Right ventricle myocardium inferior (tissue), 1 donor: Measurements from ENCODE around the gene OTOG. TPM values are rescaled to one million over a fixed set of nuclear protein-coding genes. Genes with fewer than 3 reads are reported as not detected.
"Not testable (repeated sequence)": the region's sequence is repeated elsewhere in the genome, so short reads cannot be mapped to it uniquely, and the experiment has no call there.

Experiments used
- ATAC-seq: fragments of 200-7000 bp; cut with Tn5 transposase; one replicate; pipeline ENCODE4 v1.9.1; 2020; ENCODE audit warnings: mild to moderate bottlenecking, moderate library complexity
- DNase-seq: peaks from one replicate; pipeline ENCODE4 v3.0.0; 2021; ENCODE audit errors: missing footprints
- intact Hi-C: fragments of 100-400 bp; cut with DNase I; formaldehyde crosslinking; loops from one replicate; pipeline ENCODE4 v1.11.0; 2022
- total RNA-seq: library from RNA; stranded (reverse); fragmentation: NEBNext Ultra II Directional; extraction: Animal tissue kit (Norgen Biotek cat#: 25700); gene quantifications from one replicate; pipeline ENCODE4 v1.2.1, GENCODE V29; 2021
- donor health status: DM: no; HTN: yes; CAD: no; lungs with severe emphysema.

The OTOG gene
- total RNA-seq, 1 donor from 2014 or later = not detected

GRCh38 chr11:17610085-17610894 lies 63.2 kb downstream of the OTOG start:
- intact Hi-C loops = no loop called here
- DNase-seq (no peak), ATAC-seq (no peak)

DNA sequence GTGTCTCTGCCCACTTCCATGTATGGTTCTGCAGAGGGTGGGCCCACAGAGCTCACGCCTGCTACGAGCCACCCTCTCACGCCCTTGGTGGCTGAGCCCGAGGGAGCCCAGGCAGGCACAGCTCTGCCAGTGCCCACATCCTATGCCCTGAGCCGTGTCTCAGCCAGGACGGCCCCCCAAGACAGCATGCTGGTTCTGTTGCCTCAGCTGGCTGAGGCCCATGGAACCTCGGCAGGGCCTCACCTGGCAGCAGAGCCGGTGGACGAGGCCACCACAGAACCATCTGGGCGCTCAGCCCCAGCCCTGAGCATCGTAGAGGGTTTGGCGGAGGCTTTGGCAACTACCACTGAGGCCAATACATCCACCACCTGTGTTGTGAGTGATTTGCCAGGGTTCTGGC lies 64.0 kb downstream of the OTOG start:
- intact Hi-C loops = no loop called here
- DNase-seq (no peak), ATAC-seq (no peak)

- ATAC-seq (no peak), DNase-seq (no peak)
- intact Hi-C loops = no loop called here
These were observed 64.6 kb downstream of the OTOG start for GRCh38 chr11:17611503-17612220.

- intact Hi-C loops = no loop called here
- no peak for ATAC-seq
- DNase-seq = peak; percentile 61
These were observed 65.4 kb downstream of the OTOG start for GRCh38 chr11:17612221-17613188.

- peak; percentile 55 for DNase-seq
- intact Hi-C loops = no loop called here
- no peak for ATAC-seq
These were observed 66.4 kb downstream of the OTOG start for GRCh38 chr11:17613428-17613962.

GRCh38 chr11:17613983-17614382 lies 66.9 kb downstream of the OTOG start:
- ATAC-seq (no peak), DNase-seq (peak; percentile 18)
- intact Hi-C loops = no loop called here

GRCh38 chr11:17622711-17623110 lies 75.7 kb downstream of the OTOG start:
- intact Hi-C loops, DNase-seq, ATAC-seq: not testable (repeated sequence)

GRCh38 chr11:17629113-17629512 lies 82.1 kb downstream of the OTOG start:
- no peak for DNase-seq
- ATAC-seq = no peak
- intact Hi-C loops = no loop called here

DNA sequence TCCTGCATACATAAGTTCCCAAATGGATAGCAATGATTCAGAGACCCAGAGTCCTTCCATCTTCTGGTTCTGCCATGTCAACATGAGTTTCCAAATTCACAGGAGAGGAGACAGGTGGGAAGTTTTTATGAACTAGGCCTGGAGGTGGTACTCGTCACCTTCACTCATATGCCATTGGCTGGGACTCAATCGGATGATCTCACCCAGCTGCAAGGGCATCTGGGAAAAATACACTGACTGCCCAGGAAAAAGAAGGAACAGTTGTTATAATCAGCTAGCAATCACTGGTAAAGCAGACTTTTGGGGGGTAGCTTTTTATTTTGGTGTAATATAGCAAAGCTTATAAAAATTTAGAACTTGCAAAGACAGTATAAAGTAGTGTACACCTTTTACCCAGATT lies 83.9 kb downstream of the OTOG start:
- intact Hi-C loops = no loop called here
- ATAC-seq (no peak), DNase-seq (no peak)

GRCh38 chr11:17631702-17632365 lies 84.8 kb downstream of the OTOG start:
- intact Hi-C loops = no loop called here
- no peak for ATAC-seq

DNA sequence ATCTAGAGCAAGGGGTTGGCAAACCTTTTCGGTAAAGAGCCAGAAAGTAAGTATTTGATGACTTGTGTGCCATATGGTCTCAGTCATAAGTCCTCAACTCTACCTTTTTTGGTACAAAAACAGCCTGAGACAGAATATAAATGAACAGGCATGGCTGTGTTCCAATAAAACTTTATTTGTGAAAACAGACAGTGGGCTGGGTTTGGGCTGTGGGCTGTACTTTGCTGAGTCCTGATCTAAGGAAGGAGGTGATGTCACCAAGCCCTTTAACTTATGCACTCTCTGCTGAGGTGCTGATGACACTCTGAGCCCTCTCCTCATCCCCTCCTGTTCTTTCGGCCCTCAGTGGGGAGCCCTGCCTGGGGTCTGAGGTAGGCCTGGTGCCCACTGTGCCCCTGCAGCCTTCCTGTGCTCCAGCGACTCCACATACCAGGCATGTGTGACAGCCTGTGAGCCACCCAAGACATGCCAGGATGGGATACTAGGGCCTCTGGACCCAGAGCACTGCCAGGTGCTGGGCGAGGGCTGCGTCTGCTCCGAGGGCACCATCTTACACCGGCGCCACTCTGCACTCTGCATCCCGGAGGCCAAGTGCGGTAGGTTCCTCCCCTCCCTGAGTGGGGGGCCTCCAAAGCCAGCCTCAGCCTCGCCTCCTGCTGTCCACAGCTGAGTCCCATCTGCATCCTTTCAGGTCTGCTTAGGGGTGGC lies 86.4 kb downstream of the OTOG start:
- intact Hi-C loops = no loop called here
- ATAC-seq (no peak), DNase-seq (no peak)

More at GRCh38 chr11:17631702-17632365, 84.8 kb downstream of the OTOG start:
- no peak for DNase-seq

GRCh38 chr11:17633987-17634775 lies 87.1 kb downstream of the OTOG start:
- DNase-seq = no peak
- intact Hi-C loops = no loop called here
- no peak for ATAC-seq

GRCh38 chr11:17634776-17635550 lies 87.9 kb downstream of the OTOG start:
- no peak for DNase-seq
- intact Hi-C loops = no loop called here
- ATAC-seq = no peak

DNA sequence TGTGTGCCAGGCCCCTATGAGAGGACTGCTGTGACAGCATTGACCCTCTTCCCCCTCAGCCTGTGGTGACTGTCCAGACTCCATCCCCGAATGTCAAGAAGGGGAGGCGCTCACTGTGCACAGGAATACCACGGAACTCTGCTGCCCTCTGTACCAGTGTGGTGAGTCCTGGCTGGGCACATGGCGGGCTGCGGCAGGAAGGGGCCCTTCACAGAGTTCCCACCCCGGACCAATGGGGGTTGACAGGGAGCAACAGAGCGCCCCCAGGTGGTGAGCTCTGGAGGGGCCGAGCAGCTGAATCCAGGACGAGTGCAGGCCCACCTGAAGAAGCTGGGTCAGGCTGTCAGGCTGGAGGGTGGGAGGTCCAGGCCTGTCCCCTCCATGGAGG lies 88.5 kb downstream of the OTOG start:
- intact Hi-C loops = no loop called here
- ATAC-seq (no peak), DNase-seq (no peak)

DNA sequence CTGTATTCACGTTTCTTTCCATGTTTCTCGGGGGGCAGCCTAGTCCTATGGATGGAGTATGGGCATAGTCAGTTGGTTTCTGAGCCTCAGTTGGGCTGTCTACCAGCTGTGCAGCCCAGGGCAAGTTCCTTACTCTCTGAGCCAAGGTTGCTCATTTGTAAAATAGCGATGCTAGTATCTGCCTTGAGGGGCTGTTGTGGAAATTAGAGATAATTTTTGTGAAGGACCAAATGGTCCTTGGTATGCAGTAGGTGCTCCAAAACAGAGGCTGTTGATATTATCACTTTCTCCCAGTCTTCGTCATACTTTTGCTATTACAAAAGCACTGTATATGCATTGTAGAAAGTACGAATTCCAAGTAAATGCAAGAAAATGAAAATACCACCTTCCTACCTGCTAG lies 89.7 kb downstream of the OTOG start:
- intact Hi-C loops = no loop called here
- ATAC-seq (no peak), DNase-seq (no peak)

DNA sequence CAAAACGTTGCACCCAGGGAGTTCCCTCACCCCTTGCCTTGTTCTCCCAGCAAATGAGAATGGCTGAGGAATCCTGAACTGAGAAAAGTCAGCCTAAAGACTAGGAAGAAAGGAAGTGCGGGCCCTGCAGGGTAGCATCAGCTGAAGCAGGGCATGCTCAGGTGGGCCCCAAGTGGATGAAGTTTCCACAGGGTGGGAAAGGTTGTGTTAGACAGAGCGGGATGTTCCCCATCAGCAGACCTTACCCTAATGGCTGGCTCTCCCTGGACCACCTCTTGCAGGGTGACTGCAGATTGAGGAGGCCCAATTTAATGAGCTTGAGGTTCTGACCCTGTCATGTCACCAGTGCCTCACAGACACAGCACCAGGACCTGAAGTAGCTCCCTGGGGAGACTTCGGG lies 90.8 kb downstream of the OTOG start:
- intact Hi-C loops = no loop called here
- DNase-seq = no peak

More for the DNA sequence above, 90.8 kb downstream of the OTOG start:
- ATAC-seq = no peak
